Stimulated activated CD8-positive, alpha-beta memory T cell treated with anti-CD3 and anti-CD28 coated beads, Interleukin-2, amount 100 ng/mL, for 1 hour (primary cell): ENCODE results near the gene ETDC.
"Not testable (repeated sequence)": the region's sequence is repeated elsewhere in the genome, so short reads cannot be mapped to it uniquely, and the experiment has no call there.

Experiments
- DNase-seq, 2 donors: peaks; one replicate each; pipeline ENCODE4 v3.0.0-alpha.2; 2020; ENCODE audit warnings: low read depth in 2 of 2

The ETDC gene

DNA sequence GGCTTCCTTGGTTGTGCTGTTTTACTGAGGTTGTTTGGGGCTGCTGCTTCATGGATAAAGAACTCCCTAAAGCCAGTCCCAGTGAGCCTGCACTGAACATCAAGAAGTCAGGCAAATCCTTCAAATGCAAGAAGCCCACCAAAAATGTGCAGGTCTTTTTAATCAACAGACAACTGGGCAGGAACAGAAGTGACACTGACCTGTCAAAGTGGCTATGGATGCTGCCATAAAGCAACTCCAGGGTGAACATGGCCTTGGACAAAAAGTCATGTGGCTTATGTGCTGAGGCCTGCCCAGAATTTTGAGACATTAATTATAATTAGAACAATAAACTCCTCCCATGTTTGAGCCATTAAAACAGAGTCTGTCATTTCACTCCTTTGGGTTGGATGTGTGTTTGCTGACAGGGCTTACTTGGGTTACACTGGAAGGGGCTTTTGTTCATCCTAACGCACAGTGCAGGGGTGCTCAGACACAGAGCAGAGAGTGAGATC lies at the start of gene ETDC:
Gene ETDC (plus strand): TSS at position 51 of the 494 bp plus-strand sequence. CDS start 0 bp downstream, at position 51.
- no peak for DNase-seq

DNA sequence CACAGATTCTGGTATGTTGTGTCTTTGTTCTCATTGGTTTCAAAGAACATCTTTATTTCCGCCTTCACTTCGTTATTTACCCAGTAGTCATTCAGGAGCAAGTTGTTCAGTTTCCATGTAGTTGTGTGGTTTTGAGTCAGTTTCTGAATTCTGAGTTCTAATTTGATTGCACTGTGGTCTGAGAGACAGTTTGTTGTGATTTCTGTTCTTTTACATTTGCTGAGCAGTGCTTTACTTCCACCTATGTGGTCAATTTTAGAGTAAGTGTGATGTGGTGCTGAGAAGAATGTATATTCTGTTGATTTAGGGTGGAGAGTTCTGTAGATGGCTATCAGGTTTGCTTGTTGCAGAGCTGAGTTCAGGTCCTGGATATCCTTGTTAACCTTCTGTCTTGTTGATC lies 48.3 kb upstream of the ETDC start:
- DNase-seq, result not testable (repeated sequence)

DNA sequence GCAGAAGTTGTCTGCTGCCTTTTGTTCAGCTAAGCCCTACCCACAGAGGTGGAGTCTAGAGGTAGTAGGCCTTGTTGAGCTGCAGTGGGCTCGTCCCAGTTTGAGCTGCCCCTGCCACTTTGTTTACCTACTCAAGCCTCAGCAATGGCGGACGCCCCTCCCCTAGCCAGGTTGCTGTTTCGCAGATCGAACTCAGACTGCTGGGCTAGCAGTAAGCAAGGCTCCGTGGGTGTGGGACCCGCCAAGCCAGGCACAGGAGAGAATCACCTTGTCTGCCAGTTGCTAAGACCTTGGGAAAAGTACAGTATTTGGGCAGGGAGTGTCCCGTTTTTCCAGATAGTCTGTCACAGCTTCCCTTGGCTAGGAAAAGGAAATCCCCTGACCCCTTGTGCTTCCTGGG lies 45.9 kb upstream of the ETDC start:
- not testable (repeated sequence) for DNase-seq

DNA sequence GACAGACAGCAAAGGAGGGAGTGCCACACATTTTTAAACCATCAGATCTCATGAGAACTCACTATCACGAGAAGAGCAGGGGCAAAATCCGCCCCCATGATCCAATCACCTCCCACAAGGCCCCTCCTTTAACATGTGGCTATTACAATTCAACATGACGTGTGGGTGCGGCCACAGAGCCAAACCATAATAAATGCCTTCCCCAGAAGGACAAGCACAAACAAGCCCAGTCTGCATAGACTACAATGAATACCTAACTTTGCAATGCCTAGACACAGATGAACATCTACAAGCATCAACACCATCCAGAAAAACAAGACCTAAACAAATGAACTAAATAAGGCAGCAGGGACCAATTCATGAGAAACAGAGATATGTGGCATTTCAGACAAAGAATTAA lies 45.1 kb upstream of the ETDC start:
- no peak for DNase-seq

DNA sequence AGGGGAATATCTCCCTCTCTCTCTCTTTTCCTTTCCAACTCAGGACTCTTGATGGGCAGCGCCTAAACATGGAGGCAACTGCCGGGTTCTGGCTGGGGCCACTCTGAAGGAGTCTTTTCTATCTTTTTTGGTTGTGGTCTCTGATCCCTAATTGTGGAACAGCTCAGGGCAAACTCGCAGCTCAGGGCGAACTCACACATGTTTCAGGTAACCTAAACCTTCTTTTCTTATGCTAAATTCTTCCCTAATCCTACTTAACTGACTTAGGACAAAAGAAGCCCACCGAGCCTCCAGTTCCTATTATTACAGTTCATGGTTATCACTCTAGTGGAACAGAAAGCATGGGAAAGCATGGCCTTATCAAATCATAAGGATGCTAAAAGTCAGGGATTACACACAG lies 36.1 kb upstream of the ETDC start:
- no peak for DNase-seq

DNA sequence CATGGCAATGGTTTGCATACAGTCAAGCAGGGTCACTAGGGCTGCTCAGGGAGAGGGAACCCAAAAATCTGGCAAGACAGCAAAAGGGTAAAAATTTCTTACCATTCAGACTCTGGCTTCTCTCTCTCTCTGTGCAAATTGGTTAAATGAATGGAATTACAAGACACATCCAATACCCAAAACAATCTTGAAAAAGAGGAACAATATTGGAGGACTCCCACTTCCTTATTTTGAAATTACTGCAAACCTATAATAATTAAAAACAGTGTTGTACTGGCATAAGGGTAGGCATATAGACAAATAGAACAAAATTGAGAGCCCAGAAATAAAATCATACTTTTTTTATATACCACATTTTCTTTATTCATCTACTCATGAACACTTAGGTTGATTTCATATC lies 33.3 kb upstream of the ETDC start:
- no peak for DNase-seq

DNA sequence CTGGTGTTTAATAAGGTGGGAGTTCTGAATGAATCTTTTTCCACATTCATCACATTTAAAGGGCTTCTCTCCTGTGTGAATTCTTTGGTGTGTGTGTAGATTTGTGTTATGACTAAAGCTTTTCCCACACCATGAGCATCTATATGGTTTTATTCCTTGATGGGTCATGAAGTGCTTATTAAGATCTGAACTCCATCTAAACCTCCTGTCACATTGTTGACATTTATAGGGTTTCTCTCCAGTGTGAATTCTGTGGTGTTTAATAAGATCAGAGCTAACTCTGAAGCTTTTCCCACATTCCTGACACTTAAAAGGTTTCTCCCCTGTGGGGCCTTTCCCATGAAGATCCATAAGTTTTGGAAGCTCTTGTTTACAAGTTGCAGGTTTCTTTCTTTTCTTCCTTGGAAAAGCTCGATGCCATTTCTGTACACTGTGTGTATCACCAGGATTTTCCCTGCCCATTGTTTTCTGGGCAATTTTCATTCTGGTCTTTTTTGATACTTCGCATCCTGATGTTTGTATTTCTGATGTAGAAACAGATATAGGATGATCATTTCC lies 21.9 kb upstream of the ETDC start:
- DNase-seq, result no peak

DNA sequence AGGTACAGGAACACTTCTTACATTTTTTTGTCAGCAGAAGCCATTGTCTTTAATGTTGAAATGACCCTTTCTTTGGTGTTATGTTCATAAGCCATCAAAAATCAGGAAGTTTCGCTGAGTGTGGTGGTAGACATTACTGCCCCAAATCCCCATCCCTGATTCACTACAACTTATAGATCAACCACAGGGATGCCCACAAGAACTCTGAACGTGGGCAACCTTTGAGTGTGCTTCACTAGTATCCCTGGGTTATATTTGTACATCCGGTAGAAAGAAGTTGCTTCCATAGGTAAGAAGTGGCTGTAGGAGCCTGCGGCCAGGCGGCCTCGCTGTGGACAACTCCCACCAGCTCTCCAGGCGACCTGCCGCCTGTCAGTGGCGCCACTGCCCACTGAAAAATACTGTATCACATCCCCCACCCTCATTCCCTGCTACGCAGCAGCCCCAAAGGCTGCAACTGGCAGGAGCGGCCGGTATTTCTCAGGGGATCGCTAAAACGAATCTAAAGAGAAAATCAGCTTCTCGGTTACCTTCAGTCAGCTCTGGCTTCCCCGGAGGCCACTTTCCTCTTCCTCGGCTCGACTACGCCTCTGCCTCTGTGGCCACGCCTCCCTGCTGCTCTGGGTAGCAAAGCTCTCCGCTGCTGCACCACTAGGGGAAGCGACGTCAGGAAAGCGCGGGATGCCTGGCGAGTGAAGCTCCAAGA lies 13.9 kb upstream of the ETDC start:
- DNase-seq, result peak; percentile 8 to 33

DNA sequence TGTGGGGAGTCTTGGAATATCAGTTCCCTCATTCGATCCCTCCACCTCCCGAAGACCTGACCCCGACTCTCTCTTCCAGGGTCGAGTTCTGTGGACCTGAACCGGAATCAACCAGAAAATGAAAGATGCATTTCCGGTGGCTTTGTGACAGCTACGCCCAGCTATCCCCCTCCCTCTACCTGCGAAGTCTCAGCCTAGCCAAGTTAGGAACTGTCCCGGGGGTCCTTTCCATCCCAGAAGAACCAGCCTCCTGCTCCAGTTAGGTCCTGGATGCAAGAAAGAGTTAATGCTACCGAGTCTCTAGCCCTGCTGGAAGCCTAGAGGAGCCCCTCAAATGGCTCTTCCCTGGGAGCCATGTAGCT lies 13.4 kb upstream of the ETDC start:
- no peak for DNase-seq

DNA sequence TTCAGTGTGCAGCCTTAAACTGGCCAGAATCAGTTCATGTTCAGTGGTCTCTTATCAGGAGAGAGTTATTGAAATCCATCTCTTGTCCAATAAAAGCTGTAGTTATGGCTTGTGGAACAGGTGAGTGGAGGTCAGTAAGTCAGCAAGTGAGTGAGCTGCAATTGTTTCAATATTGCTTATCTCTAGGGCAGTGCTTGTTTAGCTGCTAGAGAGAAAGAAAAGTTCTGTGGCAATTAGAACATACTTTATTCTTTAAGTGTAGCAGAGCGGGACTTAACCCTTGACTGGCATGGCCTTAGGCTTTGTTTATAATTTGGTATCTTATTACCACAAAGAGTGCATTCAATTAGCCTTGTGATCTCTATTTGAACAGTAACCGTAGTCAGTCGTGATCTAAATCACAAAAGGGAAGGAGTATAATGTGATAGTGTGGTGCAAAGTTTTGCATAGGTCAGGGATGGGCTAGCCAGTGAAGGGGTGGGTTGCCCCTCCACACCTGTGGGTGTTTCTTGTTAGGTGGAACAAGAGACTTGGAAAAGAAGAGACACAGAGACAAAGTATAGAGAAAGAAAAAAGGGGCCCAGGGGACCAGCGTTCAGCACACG lies 6.9 kb upstream of the ETDC start:
- DNase-seq, result no peak

DNA sequence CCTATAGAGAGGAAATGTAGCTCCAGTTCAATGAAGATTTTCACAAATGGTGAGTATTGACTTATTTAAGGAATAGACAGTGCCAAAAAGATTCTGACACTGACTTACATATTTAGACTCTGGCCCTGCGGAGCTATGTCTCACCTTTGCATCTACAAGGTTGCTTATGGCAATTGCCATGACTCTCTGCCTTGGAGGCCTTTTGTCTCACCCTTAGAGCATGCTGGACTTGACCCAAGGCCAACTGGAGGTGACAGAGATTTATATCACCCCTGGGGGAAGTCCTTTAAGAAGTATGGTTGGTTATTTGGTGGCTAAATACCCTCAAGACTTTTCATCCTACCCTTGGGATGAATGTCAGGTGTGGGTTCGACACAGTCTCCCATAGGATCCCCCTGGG lies 4.5 kb upstream of the ETDC start:
- DNase-seq, result no peak

DNA sequence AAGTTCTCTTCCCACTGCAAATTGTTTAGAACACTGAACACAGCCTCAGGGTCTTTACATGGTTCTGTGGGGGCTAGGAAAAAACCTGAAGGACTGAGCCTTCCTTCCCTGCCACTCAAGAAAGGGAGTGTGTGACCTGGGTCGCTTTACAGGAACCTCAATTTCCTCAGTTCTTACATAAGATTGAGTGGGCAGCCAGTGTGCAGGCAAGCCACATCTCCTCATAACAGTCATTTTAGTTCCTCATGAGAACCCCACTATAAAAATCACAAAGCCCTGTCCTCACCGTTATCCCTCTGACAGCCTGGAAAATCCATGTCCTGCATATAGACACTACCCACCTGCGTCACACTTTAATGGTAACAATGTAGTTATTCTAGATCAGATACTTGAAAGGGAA lies 2.1 kb upstream of the ETDC start:
- no peak for DNase-seq

DNA sequence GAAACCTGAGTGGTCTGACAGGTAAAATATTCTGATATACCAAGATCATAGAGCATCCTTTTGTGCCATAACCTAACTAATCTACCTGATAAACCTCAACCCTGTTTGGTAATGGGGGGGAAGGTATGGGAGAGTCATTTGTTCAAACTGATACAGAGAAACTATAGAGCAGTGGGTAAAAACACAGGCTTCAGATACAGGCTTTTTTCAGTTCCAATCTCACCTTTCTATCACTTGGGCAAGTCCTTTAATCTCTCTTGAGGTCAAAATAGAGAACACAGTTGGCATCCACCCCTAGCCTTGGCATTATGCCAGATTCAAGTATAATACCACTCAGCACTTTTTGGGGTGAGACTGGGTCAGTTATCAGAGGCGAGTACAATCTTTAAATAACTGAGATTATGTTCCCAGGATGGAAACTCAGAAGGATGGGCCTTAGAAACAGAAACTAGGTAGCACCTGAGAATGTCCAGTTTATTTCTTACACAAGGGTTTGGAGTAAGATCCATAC lies 880 bp upstream of the ETDC start:
- no peak for DNase-seq

DNA sequence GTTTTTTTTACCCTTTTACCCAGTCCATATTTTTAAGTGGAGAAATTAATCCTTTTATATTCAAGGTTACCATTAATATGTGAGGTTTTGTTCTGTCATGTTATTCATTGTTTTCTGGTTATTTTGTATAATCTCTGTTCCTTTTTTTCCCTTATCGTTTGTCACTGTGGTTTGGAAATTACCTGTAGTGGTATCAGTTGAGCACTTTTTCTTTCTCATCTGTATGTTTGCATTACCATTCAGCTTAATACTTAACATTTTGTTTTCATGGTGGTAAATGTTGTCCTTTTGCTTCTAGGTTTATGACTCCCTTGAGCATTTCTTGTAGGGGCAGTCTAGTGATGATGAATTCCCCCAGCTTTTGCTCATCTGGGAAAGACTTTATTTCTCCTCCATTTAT lies 6.6 kb downstream of the ETDC start:
- DNase-seq, result no peak

DNA sequence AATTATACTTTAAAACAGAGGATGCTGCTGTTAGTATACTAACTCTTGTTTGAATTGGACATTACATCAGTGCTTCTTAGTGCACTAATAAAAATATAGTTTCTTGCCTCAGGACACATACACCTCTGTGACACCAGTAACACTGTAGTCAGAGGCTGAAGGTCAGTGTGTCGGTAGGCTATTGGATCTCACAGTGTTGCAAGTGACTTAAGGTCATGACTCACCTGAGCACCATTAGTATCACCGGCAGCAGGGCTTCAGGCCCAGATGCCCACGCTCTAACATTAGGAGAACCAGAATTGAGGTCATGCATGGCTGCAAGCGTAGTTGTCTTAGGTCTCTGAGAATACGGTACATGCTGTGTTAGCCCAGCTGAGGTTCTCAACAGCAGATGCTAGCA lies 15.2 kb downstream of the ETDC start:
- no peak for DNase-seq

DNA sequence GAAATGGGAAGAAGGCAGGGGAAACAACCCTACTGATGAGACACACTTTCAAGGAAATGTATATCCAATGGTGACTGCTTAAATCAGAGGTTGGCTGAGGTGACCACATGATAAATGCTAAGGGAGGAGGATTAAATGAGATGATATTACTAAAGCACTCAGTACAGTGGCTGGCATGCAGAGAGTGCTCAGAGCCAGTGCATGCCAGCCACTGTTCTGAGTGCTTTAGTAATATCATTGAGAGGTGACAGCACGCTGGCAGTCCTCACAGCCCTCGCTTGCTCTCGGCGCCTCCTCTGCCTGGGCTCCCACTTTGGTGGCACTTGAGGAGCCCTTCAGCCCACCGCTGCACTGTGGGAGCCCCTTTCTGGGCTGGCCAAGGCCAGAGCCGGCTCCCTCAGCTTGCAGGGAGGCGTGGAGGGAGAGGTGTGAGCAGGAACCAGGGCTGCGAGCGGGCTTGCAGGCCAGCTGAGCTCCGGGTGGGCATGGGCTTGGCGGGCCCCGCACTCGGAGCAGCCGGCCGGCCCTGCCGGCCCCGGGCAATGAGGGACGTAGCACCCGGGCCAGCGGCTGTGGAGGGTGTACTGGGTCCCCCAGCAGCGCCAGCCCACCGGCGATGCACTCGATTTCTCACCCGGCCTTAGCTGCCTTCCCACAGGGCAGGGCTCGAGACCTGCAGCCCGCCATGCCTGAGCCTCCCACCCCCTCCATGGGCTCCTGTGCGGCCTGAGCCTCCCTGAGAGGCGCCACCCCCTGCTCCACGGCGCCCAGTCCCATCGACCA lies 15.9 kb downstream of the ETDC start:
- not testable (repeated sequence) for DNase-seq

DNA sequence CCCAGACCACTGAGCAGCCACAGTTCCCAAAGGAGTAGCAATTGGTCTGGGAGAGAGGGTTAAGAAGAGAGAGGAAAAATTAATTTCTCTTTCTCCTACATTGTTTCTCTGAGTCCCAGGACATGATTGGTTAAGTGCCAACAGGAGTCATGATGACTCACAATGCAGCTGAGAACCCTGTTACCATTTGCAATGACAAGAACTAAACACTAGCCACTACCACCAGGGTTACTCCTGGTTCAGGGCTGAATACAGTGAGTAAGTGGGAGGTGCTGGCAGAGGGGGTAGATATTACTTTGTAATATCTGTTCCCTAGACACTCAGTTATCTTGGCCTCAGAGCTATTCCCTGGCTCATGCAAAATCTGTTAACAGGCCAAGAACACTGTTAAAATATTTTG lies 18.0 kb downstream of the ETDC start:
- DNase-seq, result no peak

DNA sequence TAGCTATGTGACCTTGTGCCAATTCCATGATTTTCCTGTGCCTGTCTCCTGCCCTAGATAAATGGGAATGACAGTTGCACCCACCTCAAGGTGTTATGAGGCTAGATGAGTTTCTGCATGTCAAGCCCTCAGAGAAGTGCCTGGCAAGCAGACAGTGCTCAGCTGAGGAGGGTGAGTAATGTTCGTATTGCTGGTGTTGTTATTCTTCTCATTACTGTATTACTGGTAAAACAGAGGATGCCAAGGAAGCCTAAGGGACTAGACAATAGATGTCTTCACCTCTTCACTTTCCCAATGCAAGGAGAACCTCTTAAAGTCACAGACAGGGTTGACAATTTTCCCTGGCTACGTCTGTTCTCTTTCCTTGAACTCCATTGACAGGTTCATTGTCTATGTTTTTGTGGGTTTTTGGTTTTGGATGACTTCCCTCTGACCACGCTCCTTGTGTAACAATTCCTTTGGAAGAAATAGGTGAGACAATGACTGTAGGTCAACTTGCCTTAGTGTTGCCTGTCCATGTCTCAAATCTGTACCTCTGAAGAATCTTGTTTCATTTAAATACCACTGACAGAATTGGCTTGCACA lies 19.2 kb downstream of the ETDC start:
- no peak for DNase-seq

DNA sequence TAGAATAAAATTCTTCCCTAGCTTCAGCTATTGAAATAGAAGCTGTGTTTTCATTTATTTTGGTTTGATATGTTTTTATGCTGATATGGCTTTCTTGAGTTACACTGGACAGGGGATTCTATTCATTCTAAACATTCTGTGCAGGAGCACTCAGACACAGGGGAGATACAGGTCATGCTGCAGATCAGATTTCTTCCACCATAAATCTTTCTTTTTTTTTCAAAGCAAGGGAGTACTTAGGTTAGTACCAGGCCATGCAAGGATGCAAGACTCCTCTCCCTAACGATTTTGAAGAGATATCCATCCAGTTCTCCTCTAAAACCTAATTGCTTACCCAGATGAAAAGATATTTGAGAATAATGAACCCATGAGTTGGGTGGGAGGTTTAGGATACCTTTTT lies 21.4 kb downstream of the ETDC start:
- no peak for DNase-seq

DNA sequence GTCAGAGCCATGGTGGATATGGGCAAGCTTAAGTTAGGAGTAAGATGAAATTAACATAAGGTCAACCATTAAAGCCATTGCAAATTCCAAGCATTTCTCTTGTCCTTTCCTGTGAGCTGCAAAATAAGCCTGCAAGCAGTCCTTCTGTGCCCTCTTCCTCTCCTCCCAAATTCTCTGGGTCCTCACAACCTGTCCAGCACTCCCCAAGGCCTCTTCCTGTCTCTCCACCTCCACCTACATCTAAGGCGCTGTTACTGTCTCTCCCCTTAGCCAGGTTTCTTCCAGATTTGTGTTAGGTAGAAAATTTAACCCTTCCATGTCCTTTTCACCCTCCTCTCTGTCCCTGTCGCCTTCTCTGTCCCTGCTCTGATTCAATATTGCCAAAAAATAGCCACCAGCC lies 22.2 kb downstream of the ETDC start:
- DNase-seq, result no peak

DNA sequence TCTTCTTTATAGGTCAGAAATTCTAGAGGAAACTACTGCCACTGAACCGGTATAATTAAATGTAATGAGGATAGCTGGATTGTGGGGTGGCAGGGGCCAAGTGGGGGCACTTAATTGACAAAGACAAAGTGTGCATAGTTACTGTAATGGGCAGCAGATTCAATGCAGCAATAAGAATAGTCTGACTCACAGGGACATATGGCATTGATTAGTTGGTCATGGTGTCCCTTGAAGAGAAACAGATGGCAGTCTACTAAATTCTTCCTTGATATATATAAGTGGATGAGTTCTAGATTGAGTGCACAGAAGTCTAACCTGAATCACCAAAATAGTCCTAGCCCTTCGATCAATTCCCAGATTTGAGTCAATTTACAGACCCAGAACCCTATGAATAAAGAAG lies 31.6 kb downstream of the ETDC start:
- no peak for DNase-seq

DNA sequence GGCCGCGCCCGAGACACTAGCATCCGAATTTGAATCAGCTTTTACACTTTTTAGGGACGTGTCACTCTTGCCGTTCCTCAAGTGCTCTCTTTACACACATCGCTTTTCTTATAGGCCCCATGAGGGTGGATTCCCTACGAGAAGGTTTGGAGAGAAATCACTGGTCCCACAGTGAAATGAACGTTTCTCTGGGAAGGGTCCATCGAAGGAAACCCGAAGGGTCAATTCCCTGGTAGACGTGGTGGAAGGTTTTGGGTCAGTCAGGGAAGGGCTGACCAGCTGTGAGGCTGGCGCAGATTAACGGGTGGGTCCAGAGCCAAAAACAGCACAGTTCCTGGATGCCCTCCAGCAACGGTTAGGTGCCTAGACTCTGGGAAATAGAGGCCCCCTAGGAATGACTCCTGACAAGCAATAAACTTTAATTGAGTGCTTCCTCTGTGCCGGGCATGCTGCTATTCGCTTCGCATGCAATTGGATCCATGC lies 35.9 kb downstream of the ETDC start:
- no peak for DNase-seq
